ENCODE results near the gene NACC2.

Gene NACC2

GRCh38 chr9:136007934-136008692 is 87.0 kb downstream of the NACC2 start:
- no peak for DNase-seq

DNA sequence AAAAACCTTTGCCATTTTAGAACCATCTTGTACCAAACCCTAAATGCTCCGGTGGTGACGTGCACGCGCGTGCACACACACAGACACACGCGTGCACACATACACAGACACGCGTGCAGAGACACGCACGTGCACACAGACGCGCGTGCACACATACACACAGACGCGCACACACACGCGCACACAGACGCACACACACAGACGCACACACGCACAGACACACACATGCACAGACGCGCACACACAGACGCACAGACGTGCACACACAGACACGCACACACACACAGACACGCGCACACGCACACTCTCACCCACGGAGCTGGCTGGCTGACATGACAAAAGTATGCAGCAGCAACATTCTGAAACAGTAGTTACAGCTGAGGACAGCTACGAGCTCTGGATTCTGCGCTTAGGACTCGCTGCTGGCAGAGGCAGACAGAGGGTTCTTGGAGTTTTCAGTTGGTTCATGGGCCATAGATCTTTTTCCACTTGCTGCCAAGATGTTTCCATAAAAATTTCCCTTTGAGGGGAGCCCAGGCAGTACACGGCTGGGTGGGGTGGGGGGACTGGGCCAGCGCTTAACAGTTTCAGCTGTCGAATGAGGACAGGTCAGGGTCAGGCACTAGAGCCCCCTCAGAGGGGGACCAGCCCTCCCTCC is 87.7 kb downstream of the NACC2 start:
- DNase-seq: no peak

DNA sequence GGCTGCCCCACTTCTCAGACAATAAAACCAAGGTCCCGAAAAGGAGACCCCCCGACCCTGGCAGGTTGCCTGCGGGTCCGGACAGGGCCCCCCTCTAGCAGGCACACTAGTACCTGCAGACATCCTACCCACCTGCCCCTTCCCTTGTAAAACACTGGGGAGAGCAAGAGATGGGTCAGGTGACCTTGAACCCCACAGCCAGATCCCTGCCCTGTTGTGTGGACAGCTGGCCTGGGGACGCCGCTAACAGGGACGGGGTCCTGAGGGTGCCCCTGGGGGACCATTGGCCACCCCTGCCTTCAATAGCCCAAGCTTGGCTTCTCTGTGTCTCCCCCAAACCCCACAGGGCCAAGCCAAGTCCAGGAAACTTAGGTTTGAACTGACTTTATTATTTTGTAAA is 88.9 kb downstream of the NACC2 start:
- no peak for DNase-seq

GRCh38 chr9:136004712-136005111 is 90.4 kb downstream of the NACC2 start:
- no peak for DNase-seq

- DNase-seq: no peak
These were observed 90.9 kb downstream of the NACC2 start for GRCh38 chr9:136004219-136004618.

- no peak for DNase-seq
These were observed 91.5 kb downstream of the NACC2 start for GRCh38 chr9:136003411-136004218.

DNA sequence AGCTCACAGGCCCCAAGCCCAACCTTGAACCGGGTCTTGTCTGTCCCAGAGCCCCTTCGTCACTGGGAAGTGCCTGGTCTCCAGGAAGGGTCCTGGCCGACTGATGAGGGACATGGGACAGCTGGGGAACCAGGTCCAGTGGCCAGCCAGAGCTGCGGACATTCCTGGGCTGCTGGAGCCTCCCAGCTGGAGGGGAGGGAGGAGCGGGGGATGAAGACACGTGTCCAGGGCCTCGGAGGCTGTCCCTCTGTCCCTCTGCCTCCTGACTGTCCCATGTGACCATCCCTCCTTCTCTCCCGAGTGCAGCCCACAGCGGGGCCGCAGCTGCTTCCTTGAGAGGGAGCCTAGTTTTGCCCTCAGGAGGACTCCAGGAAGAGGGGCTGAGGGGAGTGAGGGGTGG is 92.2 kb downstream of the NACC2 start:
- no peak for DNase-seq

- no peak for DNase-seq
These were observed 92.9 kb downstream of the NACC2 start for GRCh38 chr9:136002215-136002614.

GRCh38 chr9:136001231-136001630 is 93.9 kb downstream of the NACC2 start:
- DNase-seq: no peak

DNA sequence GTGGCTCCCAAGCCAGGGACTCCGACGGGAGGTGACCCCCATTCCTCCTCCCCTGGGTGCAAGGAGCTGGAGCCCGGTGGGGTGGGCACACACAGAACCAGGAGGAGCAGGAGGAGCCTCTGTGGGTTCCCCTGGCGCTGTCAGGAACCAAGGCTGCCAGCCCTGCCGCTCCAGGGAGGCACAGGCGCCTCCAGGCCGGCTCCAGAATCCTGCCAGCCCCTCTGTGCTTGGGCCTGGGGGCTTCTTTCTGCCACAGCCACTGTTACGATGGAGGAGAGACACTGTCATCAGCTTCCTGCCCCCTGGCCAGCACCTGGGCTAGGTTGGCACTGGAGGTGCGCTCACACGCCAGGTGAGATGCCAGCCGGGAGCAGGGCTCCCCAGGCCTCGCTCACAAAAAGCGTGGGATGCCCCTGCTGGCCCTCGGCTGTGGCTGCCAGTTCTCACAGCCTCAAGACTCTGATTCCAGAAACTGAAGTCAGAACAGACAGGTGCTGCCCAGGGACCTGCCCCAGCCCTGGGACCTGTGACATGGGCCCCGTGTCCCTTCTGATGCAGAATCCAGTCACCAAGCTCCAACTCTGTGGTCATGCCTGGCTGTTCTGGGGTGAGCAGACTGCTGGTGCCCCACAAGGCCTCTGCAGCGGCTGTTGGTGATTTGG is 96.5 kb downstream of the NACC2 start:
- no peak for DNase-seq

GRCh38 chr9:135998016-135998380 is 97.1 kb downstream of the NACC2 start:
- no peak for DNase-seq

GRCh38 chr9:135997090-135998015 is 97.7 kb downstream of the NACC2 start:
- no peak for DNase-seq

- DNase-seq: no peak
These were observed 99.3 kb downstream of the NACC2 start for GRCh38 chr9:135995816-135996215.

GRCh38 chr9:135994501-135995192 is 100.4 kb downstream of the NACC2 start:
- DNase-seq: no peak

- DNase-seq: no peak
These were observed 101.2 kb downstream of the NACC2 start for GRCh38 chr9:135993765-135994500.

GRCh38 chr9:135993409-135993742 is 101.7 kb downstream of the NACC2 start:
- DNase-seq: no peak

- peak; percentile 32 for DNase-seq
These were observed 102.3 kb downstream of the NACC2 start for GRCh38 chr9:135992486-135993408.

GRCh38 chr9:135991771-135992170 is 103.3 kb downstream of the NACC2 start:
- DNase-seq: no peak
